ENCODE measurements around the gene MRPL16.

GRCh38 chr11:59773083-59773440 lies 37.5 kb downstream of the MRPL16 start:
- no peak for TF ChIP-seq CTCF (IDR thresholded peaks at IDR 0.05)
- TF ChIP-seq POLR2A (IDR thresholded peaks at IDR 0.05), result no peak

Data from adrenal gland (tissue), 5 donors.